GM12878 (cell line): Measurements from ENCODE around the gene PRDM12. TPM values are rescaled to one million over a fixed set of nuclear protein-coding genes. Genes with fewer than 3 reads are reported as not detected.
A peak's percentile ranks its signal among the peaks of the same experiment; 100 is the strongest.

ENCODE experiments used
- ATAC-seq: fragments of 200-7000 bp; cut with Tn5 transposase; 3 replicates; pipeline ENCODE4 v1.9.1; 2020; ENCODE audit warnings: mild to moderate bottlenecking, moderate library complexity
- BruUV-seq: library from RNA; stranded (reverse); fragments of 400-500 nt; replicated peaks from 2 replicates; lab custom pipeline; 2021; lab: Mats Ljungman, UMichigan
- CTCF ChIA-PET: fragments of 300-600 bp; sonication (Branson Sonifier 250); formaldehyde crosslinking; extraction: SDS; loops from one replicate; lab custom pipeline; 2021; ENCODE audit warnings: inconsistent platforms; lab: Yijun Ruan, JAX
- POLR2A ChIA-PET: fragments of 350-600 bp; formaldehyde crosslinking; extraction: SDS; loops from one replicate; lab custom pipeline; 2021; ENCODE audit warnings: inconsistent platforms; lab: Charles Lee
- RAD21 ChIA-PET: fragments of 300-600 bp; sonication (Branson Sonifier 250); formaldehyde crosslinking; loops from one replicate; lab custom pipeline; 2023; ENCODE audit warnings: antibody characterized with exemption; ENCODE audit not compliant: unreplicated experiment; lab: Charles Lee
- SMC1A ChIA-PET: fragments of 300-600 bp; sonication (Branson Sonifier 250); formaldehyde crosslinking; loops from one replicate; lab custom pipeline; 2023; ENCODE audit not compliant: unreplicated experiment, uncharacterized antibody; lab: Charles Lee
- DNase-seq: peaks from one replicate; pipeline ENCODE4 v3.0.0-alpha.2; 2011; ENCODE audit warnings: low read depth, low spot score
- FAIRE-seq: peaks from 3 replicates; lab custom pipeline; 2011; peaks lifted over from hg19 to GRCh38; lab: Jason Lieb, UNC
- H2AFZ ChIP-seq: 2 replicates; pipeline ENCODE4 v1.6.0; 2011; ENCODE audit warnings: low read depth, low read length, control low read depth; ENCODE audit not compliant: control insufficient read depth
- H3K27ac ChIP-seq: 2 replicates; pipeline ENCODE4 v1.5.1; 2011; ENCODE audit warnings: control low read depth; ENCODE audit not compliant: control insufficient read depth, insufficient read depth
- H3K27me3 ChIP-seq, 2 experiments: replicated peaks in 1 of 2; 2 replicates each; pipeline versions ENCODE4 v1.6.0 to v1.6.1; 2011; ENCODE audit warnings: low read length in 1 of 2; ENCODE audit not compliant: control insufficient read depth in 2 of 2, insufficient read depth in 2 of 2
- H3K36me3 ChIP-seq, 2 experiments: 2 replicates each; pipeline ENCODE4 v1.5.1; 2011; ENCODE audit warnings: low read length in 1 of 2; ENCODE audit not compliant: control insufficient read depth in 2 of 2, insufficient read depth in 2 of 2
- H3K4me1 ChIP-seq: 2 replicates; pipeline ENCODE4 v1.6.1; 2011; ENCODE audit warnings: mild to moderate bottlenecking, low read length, moderate library complexity, mixed read lengths; ENCODE audit not compliant: control insufficient read depth, insufficient read depth
- H3K4me2 ChIP-seq: 2 replicates; pipeline ENCODE4 v1.6.0; 2011; ENCODE audit warnings: control low read depth; ENCODE audit not compliant: control insufficient read depth, insufficient read depth
- H3K4me3 ChIP-seq: fragments of 200-600 bp; sonication (generic); 2 replicates; pipeline ENCODE4 v1.5.1; 2016
- H3K79me2 ChIP-seq: 2 replicates; pipeline ENCODE4 v1.6.0; 2011; ENCODE audit warnings: low read length; ENCODE audit not compliant: control insufficient read depth, insufficient read depth
- H3K9ac ChIP-seq: 2 replicates; pipeline ENCODE4 v1.8.0; 2011; ENCODE audit warnings: low read length, control low read depth, mixed read lengths; ENCODE audit not compliant: control insufficient read depth, insufficient read depth
- H3K9me3 ChIP-seq: replicated peaks from 3 replicates; pipeline ENCODE4 v1.5.1; 2011; ENCODE audit warnings: mild to moderate bottlenecking, low read length; ENCODE audit not compliant: control insufficient read depth, insufficient read depth
- H4K20me1 ChIP-seq: 2 replicates; pipeline ENCODE4 v1.6.0; 2011; ENCODE audit not compliant: control insufficient read depth, insufficient read depth
- EZH2 ChIP-seq: IDR thresholded peaks from 2 replicates; pipeline ENCODE4 v1.6.1; 2012; ENCODE audit warnings: low read depth, mild to moderate bottlenecking, control low read depth, inconsistent platforms, low read length, borderline replicate concordance; ENCODE audit not compliant: control insufficient read depth
- FOXM1 ChIP-seq: IDR thresholded peaks from 2 replicates; pipeline ENCODE4 v1.6.1; 2012; ENCODE audit warnings: low read depth, mild to moderate bottlenecking, inconsistent platforms, low read length, moderate library complexity
- KAT2A ChIP-seq: conservative IDR thresholded peaks from 2 replicates; pipeline ENCODE4 v1.6.1; 2011; ENCODE audit warnings: low read depth, low read length; ENCODE audit not compliant: control insufficient read depth
- NBN ChIP-seq: fragments of 450-650 bp; IDR thresholded peaks from 2 replicates; pipeline ENCODE4 v1.6.1; 2016
- POLR2AphosphoS5 ChIP-seq: IDR thresholded peaks from 2 replicates; pipeline ENCODE4 v1.6.1; 2011; ENCODE audit warnings: mild to moderate bottlenecking, low read length, inconsistent platforms
- YBX1 ChIP-seq: fragments of 450-650 bp; IDR thresholded peaks from 2 replicates; pipeline ENCODE4 v1.6.1; 2016; ENCODE audit warnings: antibody characterized with exemption
- WGBS: methylation state at CpG from one replicate; pipeline ENCODE4 v1.1.6; 2016; ENCODE audit warnings: low lambda C conversion rate; ENCODE audit not compliant: insufficient replicate concordance, insufficient coverage; ENCODE audit errors: missing lambda C conversion rate; 5-methylcytosine and 5-hydroxymethylcytosine counted together
- in situ Hi-C: fragments of 300-500 bp; cut with MboI; formaldehyde crosslinking; loops from 9 replicates; pipeline ENCODE4 v1.14.3; 2018; ENCODE audit warnings: mixed read lengths
- intact Hi-C: fragments of 100-400 bp; cut with micrococcal nuclease; formaldehyde crosslinking; loops from one replicate; pipeline ENCODE4 v1.14.2; 2022; ENCODE audit not compliant: unreplicated experiment
- polyA plus RNA-seq, 11 experiments: library from polyadenylated mRNA; depleted of rRNA in 4 of 11; unstranded in 6 of 11; stranded (reverse) in 5 of 11; fragments of >200 nt; fragmentation: Nextera tagmentation in 4 of 11; fragmentation: Illumina TruSeq in 1 of 11; extraction: Ambion mirVana in 4 of 11; extraction: Trizol in 1 of 11; gene quantifications; 1 replicate in 1 of 11; 2 replicates in 10 of 11; pipeline versions ENCODE4 v1.2.1 to v1.2.3, GENCODE V29; 2011 to 2016; ENCODE audit warnings: inconsistent platforms in 2 of 11, missing spikeins in 2 of 11, low read depth in 1 of 11
- total RNA-seq, 4 experiments: library from RNA; depleted of rRNA in 3 of 4; stranded (reverse); fragments of >200 nt in 3 of 4; fragmentation: Illumina TruSeq in 1 of 4; extraction: Trizol in 1 of 4; gene quantifications; 2 replicates each; pipeline versions ENCODE4 v1.2.1 to v1.2.3, GENCODE V29; 2013 to 2021

The PRDM12 gene
- total and polyA plus RNA-seq, 10 of the 15 experiments (the other 5 are each of a cell fraction or from before 2014, with no cell fraction given) = not detected

DNA sequence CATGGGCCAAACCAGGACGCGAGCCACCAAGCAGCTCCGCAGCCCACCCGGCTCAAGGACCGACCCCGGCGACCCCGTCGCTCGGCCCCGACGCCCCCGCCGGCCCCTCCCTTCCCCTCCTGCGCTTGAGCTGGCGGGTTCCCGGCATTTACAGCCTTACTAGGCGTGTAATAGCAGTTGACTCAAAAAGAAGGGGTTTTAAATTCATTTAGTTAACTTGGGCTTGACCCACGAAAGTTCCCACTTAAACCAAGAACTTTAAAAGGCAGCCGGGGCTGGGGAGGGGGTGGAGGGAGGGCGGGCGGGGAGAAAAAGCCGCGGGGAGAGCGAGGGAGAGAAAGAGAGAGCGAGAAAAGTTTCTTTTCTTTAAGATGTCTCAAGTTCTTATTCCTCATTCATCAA is 636 bp downstream of the PRDM12 start (continued):
- no peak for TF ChIP-seq KAT2A
- TF ChIP-seq POLR2AphosphoS5 = no peak
- TF ChIP-seq FOXM1 = no peak

DNA sequence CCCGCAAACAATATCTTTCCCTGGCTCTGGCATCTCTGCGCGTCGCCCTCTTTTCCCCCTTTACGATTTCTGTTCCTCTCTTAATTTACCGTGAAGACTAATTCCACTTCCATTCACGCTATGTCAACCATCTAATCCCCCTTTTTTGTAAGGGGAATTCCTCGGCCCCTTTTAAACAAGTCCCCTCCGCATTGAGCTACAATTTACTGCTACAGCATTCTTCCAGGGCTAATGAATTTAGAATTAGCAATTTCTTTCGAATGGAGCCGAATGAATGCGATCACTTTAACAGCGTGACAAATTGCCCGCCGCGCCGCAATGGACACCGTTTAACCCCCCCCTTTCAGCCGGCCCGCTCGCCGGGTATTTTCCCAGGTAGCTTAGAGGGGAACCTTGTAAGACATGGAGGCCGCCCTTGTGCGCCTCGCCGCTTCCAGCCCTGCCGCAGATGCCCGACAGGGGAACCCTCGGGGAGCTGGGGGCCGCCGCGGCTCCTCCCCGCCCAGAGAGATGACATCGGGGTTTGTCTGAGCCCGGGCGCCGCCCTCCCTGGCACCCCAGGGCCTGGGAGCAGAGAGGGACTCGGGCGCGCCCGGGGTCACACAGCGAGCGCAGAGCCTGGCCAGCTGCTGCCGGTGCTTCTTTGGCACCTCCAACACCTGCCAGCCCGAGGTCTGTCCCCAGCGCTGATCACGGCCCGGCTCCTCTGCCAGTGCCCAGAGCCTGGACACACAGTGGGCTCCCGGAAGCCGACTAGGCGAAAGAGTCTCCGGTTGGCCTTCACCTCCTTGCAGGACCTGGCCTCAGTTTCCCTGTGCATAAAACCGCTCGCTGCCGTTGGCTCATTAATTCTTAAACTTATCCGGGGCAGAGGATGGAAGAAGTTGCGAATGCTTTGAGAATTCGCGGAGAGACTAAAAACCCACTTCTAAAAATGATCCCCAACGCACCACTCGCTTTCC is 1.3 kb downstream of the PRDM12 start:
- H3K4me3 ChIP-seq = no peak overlapping the region
- no peaks in the 10 kb centered on the region for H3K4me1 ChIP-seq
- CTCF ChIA-PET = no interaction called here
- no peak overlapping the region for H3K4me2 ChIP-seq
- SMC1A ChIA-PET = no interaction called here
- H3K27ac ChIP-seq = no peak overlapping the region
- intact Hi-C loops = no loop called here
- no peaks in the 10 kb centered on the region for H4K20me1 ChIP-seq
- no peak overlapping the region for H2AFZ ChIP-seq
- no peak for DNase-seq
- no peak for FAIRE-seq
- BruUV-seq = no TSS peak
- no peak for ATAC-seq
- POLR2A ChIA-PET = no interaction called here
- 30% methylated on average over 54 of the region's 61 CpGs for WGBS
- in situ Hi-C loops = no loop called here
- no peaks in the 10 kb centered on the region for H3K79me2 ChIP-seq
- no peaks in the 10 kb centered on the region for H3K36me3 ChIP-seq
- no peak overlapping the region for H3K9ac ChIP-seq
- RAD21 ChIA-PET = no interaction called here
- no peaks in the 10 kb centered on the region for H3K9me3 ChIP-seq
- no peak for TF ChIP-seq YBX1
- no peak for TF ChIP-seq NBN
- peak; percentile 98; the same call in 1 of the 2 replicates for TF ChIP-seq EZH2
- H3K27me3 ChIP-seq = peaks cover 14 to 26% of the 10 kb centered on the region in 2 experiments
